Thyroid gland (tissue), 4 donors: ENCODE measurements around the gene FSCB. TPM values are rescaled to one million over a fixed set of nuclear protein-coding genes. Genes with fewer than 3 reads are reported as not detected.

ENCODE experiments used
- DNase-seq, 2 donors: peaks; one replicate each; pipeline ENCODE4 v3.0.0-alpha.2; 2019
- H3K27ac ChIP-seq, 3 donors: fragments of 200-600 bp; sonication (generic); 1 replicate in 2 of 3; 2 replicates in 1 of 3; pipeline ENCODE4 v1.5.1; 2016 to 2019; ENCODE audit warnings: mild to moderate bottlenecking in 1 of 3, moderate library complexity in 1 of 3
- H3K27me3 ChIP-seq: fragments of 200-600 bp; sonication (generic); one replicate; pipeline ENCODE4 v1.5.1; 2019
- H3K36me3 ChIP-seq, 2 donors: fragments of 200-600 bp; sonication (generic); one replicate each; pipeline ENCODE4 v1.5.1; 2016 to 2019
- H3K4me1 ChIP-seq, 2 donors: fragments of 200-600 bp; sonication (generic); one replicate each; pipeline ENCODE4 v1.5.1; 2017 to 2019
- H3K4me3 ChIP-seq, 3 donors: fragments of 200-600 bp; sonication (generic); replicated peaks in 1 of 3; 1 replicate in 2 of 3; 2 replicates in 1 of 3; pipeline ENCODE4 v1.5.1; 2016; ENCODE audit warnings: mild to moderate bottlenecking in 1 of 3
- H3K9me3 ChIP-seq: fragments of 200-600 bp; sonication (generic); one replicate; pipeline ENCODE4 v1.5.1; 2017
- POLR2A ChIP-seq, 2 donors: fragments of 450-650 bp; IDR thresholded peaks; one replicate each; pipeline ENCODE4 v1.6.1; 2017; ENCODE audit warnings: antibody characterized with exemption in 2 of 2, mild to moderate bottlenecking in 2 of 2, moderate library complexity in 1 of 2
- WGBS, 2 donors: methylation state at CpG; one replicate each; pipeline ENCODE4 v1.1.5; 2017; 5-methylcytosine and 5-hydroxymethylcytosine counted together
- intact Hi-C: fragments of 100-400 bp; cut with DNase I; formaldehyde crosslinking; loops from one replicate; pipeline ENCODE4 v1.15.1; 2023
- total RNA-seq, 4 donors: library from RNA; depleted of rRNA; stranded (reverse); fragments of >200 nt; gene quantifications; one replicate each; pipeline ENCODE4 v1.2.3, GENCODE V29; 2016
- TF ChIP-seq, protein P1 (sequence below), 6 experiments: fragments of 200-600 bp in 3 of 6; fragments of 450-650 bp in 3 of 6; sonication (generic) in 3 of 6; IDR thresholded peaks; one replicate each; pipeline ENCODE4 v1.5.1; 2016 to 2019; ENCODE audit warnings: antibody characterized with exemption in 6 of 6, mild to moderate bottlenecking in 2 of 6, inconsistent platforms in 1 of 6, moderate library complexity in 1 of 6

Gene FSCB
- total RNA-seq, 4 donors from 2014 or later, result 0.40 to 3.2 (median 1.8) TPM

DNA sequence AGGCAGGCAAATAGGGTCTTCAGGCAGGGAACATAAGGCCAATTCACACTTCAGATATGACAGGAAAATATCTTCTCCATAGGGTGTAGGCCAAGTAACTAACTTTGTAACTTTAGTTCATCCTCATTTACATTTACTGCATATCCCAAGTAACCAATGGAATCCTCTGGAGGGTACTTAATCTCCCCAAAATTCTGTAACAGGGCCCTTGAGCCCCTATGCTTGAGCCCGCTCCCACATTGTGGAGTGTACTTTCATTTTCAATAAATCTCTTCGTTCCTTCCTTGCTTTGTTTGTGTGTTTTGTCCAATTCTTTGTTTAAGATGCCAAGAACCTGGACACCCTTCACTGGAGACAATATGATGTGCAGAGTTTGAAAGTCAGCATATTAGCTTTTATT is 45.3 kb downstream of the FSCB start:
- Histone ChIP-seq H3K4me3 (no peak overlapping the region), H3K27me3 (no peaks in the 10 kb centered on the region), H3K9me3 (no peaks in the 10 kb centered on the region), H3K4me1 (no peaks in the 10 kb centered on the region), H3K36me3 (no peaks in the 10 kb centered on the region), H3K27ac (no peak overlapping the region)
- no peak for DNase-seq
- WGBS, 2 donors, result 41 to 50% methylated on average over 2 of the region's 2 CpGs
- intact Hi-C loops, result no loop called here
- TF ChIP-seq, protein P1, sequence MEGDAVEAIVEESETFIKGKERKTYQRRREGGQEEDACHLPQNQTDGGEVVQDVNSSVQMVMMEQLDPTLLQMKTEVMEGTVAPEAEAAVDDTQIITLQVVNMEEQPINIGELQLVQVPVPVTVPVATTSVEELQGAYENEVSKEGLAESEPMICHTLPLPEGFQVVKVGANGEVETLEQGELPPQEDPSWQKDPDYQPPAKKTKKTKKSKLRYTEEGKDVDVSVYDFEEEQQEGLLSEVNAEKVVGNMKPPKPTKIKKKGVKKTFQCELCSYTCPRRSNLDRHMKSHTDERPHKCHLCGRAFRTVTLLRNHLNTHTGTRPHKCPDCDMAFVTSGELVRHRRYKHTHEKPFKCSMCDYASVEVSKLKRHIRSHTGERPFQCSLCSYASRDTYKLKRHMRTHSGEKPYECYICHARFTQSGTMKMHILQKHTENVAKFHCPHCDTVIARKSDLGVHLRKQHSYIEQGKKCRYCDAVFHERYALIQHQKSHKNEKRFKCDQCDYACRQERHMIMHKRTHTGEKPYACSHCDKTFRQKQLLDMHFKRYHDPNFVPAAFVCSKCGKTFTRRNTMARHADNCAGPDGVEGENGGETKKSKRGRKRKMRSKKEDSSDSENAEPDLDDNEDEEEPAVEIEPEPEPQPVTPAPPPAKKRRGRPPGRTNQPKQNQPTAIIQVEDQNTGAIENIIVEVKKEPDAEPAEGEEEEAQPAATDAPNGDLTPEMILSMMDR (IDR thresholded peaks at IDR 0.05), result no peak
- TF ChIP-seq POLR2A (IDR thresholded peaks at IDR 0.05), result no peak
